Thoracic aorta (tissue), 2 donors: ENCODE results near the gene BTRC. TPM values are rescaled to one million over a fixed set of nuclear protein-coding genes. Genes with fewer than 3 reads are reported as not detected.

ENCODE experiments used
- ATAC-seq: fragments of 150-250 bp; one replicate; pipeline ENCODE4 v1.8.0; 2017; ENCODE audit warnings: low read depth; ENCODE audit not compliant: insufficient number of reproducible peaks, low FRiP score
- DNase-seq: peaks from one replicate; pipeline ENCODE4 v3.0.0-alpha.2; 2020; ENCODE audit warnings: low spot score
- H3K27ac ChIP-seq, 2 donors: fragments of 200-600 bp; sonication (generic); 1 replicate in 1 of 2; 2 replicates in 1 of 2; pipeline ENCODE4 v1.5.1; 2016; ENCODE audit warnings: mild to moderate bottlenecking in 2 of 2, moderate library complexity in 2 of 2
- H3K27me3 ChIP-seq: fragments of 200-600 bp; sonication (generic); replicated peaks from 2 replicates; pipeline ENCODE4 v1.6.0; 2016; ENCODE audit warnings: mild to moderate bottlenecking; ENCODE audit not compliant: insufficient read depth
- H3K36me3 ChIP-seq: fragments of 200-600 bp; sonication (generic); one replicate; pipeline ENCODE4 v1.5.1; 2016
- H3K4me1 ChIP-seq, 2 donors: fragments of 200-600 bp; sonication (generic); 1 replicate in 1 of 2; 2 replicates in 1 of 2; pipeline versions ENCODE4 v1.5.1 to v1.6.0; 2016; ENCODE audit warnings: low read depth in 2 of 2, mild to moderate bottlenecking in 1 of 2; ENCODE audit not compliant: control insufficient read depth in 1 of 2
- H3K4me3 ChIP-seq: fragments of 200-600 bp; sonication (generic); 2 replicates; pipeline ENCODE4 v1.5.1; 2016; ENCODE audit warnings: mild to moderate bottlenecking
- H3K9me3 ChIP-seq: fragments of 200-600 bp; sonication (generic); 2 replicates; pipeline ENCODE4 v1.5.1; 2016
- total RNA-seq, 2 donors: library from RNA; depleted of rRNA; stranded (reverse); fragments of >200 nt; gene quantifications; one replicate each; pipeline versions ENCODE4 v1.1.0 to v1.2.3, GENCODE V29; 2016
- TF ChIP-seq, protein P1 (sequence below): fragments of 200-600 bp; sonication (generic); IDR thresholded peaks from one replicate; pipeline ENCODE4 v1.5.1; 2019; ENCODE audit warnings: antibody characterized with exemption

BTRC gene
- total RNA-seq, 2 donors from 2014 or later, result 8.4 to 12.9 TPM

DNA sequence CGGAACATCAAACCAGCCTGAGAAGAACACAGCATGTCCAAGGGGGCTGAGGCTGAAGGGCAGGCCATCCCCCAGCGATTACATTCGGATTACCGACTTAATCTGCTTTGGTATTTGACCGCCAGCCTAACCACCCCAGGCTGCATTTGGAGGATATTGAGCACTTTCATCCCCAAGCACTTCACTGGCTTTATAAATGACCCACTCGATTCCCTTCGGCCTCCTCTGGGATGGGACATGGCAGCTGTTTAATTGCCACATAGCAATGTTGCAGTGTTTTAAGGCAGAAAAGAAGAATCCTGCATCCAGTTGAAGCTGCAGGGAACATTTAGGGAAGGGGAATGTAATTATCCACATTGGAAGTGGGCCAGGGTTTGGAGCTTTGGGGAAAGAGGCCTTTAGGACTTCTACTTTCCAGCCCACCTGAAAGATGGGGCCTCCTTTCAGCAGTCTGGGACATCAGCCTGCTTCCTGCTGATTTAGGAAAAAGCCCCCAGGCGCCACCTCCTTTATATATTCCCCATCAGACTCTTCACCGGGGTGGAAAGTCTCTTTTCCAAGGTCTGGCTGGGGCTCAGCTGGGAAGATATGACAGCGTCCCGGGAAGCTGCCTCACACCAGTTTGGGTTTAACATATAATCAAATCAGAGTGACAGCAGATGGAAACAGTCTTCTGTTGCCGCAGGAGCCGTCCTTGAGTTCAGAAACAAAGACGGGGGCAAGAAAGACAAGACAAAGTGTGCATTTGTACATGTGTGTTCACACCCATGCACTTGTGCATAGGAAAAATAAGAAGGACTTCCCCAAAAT lies 243.3 kb downstream of the BTRC start:
- no peaks in the 10 kb centered on the region for H3K36me3 ChIP-seq
- TF ChIP-seq, protein P1, sequence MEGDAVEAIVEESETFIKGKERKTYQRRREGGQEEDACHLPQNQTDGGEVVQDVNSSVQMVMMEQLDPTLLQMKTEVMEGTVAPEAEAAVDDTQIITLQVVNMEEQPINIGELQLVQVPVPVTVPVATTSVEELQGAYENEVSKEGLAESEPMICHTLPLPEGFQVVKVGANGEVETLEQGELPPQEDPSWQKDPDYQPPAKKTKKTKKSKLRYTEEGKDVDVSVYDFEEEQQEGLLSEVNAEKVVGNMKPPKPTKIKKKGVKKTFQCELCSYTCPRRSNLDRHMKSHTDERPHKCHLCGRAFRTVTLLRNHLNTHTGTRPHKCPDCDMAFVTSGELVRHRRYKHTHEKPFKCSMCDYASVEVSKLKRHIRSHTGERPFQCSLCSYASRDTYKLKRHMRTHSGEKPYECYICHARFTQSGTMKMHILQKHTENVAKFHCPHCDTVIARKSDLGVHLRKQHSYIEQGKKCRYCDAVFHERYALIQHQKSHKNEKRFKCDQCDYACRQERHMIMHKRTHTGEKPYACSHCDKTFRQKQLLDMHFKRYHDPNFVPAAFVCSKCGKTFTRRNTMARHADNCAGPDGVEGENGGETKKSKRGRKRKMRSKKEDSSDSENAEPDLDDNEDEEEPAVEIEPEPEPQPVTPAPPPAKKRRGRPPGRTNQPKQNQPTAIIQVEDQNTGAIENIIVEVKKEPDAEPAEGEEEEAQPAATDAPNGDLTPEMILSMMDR, result no peak
- no peak overlapping the region for H3K27ac ChIP-seq
- no peak overlapping the region for H3K4me3 ChIP-seq
- H3K9me3 ChIP-seq, result no peaks in the 10 kb centered on the region
- H3K4me1 ChIP-seq, result no peaks in the 10 kb centered on the region
- DNase-seq, result no peak
- ATAC-seq, result no peak
- H3K27me3 ChIP-seq, result no peaks in the 10 kb centered on the region

DNA sequence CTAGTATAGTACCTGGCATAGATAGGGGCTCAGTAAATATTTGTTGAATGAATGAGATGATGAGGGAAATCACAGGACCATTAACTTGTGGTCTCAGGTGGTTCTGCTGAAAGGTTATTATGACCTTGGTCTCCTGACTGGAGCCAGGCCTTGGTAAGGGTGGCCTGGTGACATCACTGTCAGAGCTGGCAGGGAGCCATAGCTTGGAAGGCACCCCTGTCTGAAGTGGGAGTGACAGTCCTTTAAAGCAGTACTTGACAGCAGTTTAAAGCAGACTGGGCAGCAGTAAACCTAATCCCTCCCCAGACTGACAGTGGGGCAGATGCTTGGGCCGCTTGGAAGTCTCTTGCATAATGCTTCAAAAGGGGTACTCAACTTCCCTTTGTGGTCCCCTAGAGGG lies 247.6 kb downstream of the BTRC start:
- Histone ChIP-seq H3K4me3 (no peak overlapping the region), H3K9me3 (no peaks in the 10 kb centered on the region), H3K27me3 (no peaks in the 10 kb centered on the region), H3K4me1 (no peaks in the 10 kb centered on the region), H3K36me3 (peaks cover 5% of the 10 kb centered on the region), H3K27ac (no peak overlapping the region)
- DNase-seq (no peak), ATAC-seq (no peak)
- TF ChIP-seq, protein P1, result no peak

DNA sequence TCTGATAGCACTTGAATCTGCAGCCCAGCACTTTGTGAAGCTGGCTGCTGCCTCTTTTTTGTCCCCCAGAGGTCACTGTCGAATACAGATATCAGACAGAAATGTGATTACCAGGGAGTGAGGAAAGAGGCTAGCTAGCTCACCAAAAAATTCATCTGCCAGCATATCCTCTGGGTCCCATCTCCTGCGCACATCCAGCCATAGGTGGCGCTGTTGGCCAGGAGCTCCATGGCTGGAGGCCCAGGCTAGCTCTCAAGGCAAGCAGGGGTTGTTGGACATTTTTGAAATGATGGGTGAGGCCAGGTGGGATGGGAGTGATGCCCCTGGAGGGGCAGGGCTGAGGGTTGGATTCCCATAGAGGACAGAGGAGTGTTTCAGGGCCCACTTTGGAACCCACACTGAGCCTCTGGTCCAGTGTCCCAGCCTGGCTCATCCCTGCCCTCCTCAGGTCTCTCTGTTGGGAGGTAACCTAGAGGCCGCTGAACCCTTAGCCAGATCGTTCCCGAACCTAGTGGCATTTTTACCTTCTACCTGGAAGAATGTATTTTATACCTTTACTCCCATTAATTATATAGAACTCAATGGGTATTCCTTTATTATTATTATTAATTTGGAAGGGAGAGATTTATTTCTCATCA lies 248.9 kb downstream of the BTRC start:
- Histone ChIP-seq H3K27ac (no peak overlapping the region), H3K4me3 (no peak overlapping the region), H3K4me1 (no peaks in the 10 kb centered on the region), H3K36me3 (peaks cover 13% of the 10 kb centered on the region), H3K9me3 (no peaks in the 10 kb centered on the region), H3K27me3 (no peaks in the 10 kb centered on the region)
- DNase-seq (no peak), ATAC-seq (peak; percentile 40)
- TF ChIP-seq, protein P1, result peak; percentile 78

Other genes starting within 250 kb of the BTRC start
- gene TLX1, start 222.9 kb upstream of the BTRC start, total RNA-seq, result not detected
- not detected for gene LBX1, start 124.7 kb upstream of the BTRC start, total RNA-seq
- 10 to 100 TPM; 22.3 to 37.0 TPM for gene POLL, start 234.1 kb downstream of the BTRC start, total RNA-seq
- 10 to 100 TPM; 12.6 to 22.9 TPM for gene DPCD, start 234.2 kb downstream of the BTRC start, total RNA-seq